K562 (cell line): Measurements from ENCODE around the gene TIMM17A. TPM values are rescaled to one million over a fixed set of nuclear protein-coding genes. Genes with fewer than 3 reads are reported as not detected.

Experiments used
- BRCA1 ChIP-seq, 2 experiments: fragments of 450-650 bp in 1 of 2; sonication (generic) in 1 of 2; formaldehyde crosslinking in 1 of 2; IDR thresholded peaks; 2 replicates each; pipeline versions ENCODE4 v1.5.0 to v1.6.1; 2017 to 2020; ENCODE audit warnings: mild to moderate bottlenecking in 1 of 2, missing genetic modification reagents in 1 of 2
- DACH1 ChIP-seq: fragments of 450-650 bp; IDR thresholded peaks from 2 replicates; pipeline ENCODE4 v1.6.1; 2018; ENCODE audit not compliant: partially characterized antibody
- EGR1 ChIP-seq: fragments of 450-650 bp; conservative IDR thresholded peaks from 2 replicates; pipeline ENCODE4 v1.6.1; 2017; ENCODE audit warnings: mild to moderate bottlenecking
- ESRRA ChIP-seq: fragments of 450-650 bp; IDR thresholded peaks from 2 replicates; pipeline ENCODE4 v1.6.1; 2014; ENCODE audit warnings: low read depth, mild to moderate bottlenecking, moderate library complexity, borderline replicate concordance
- LEF1 ChIP-seq: fragments of 450-650 bp; IDR thresholded peaks from 2 replicates; pipeline ENCODE4 v1.6.1; 2016; ENCODE audit warnings: mild to moderate bottlenecking
- MYC ChIP-seq, 2 experiments: fragments of 250-450 bp in 1 of 2; sonication (Bioruptor Pico) in 1 of 2; IDR thresholded peaks; 2 replicates each; pipeline versions ENCODE4 v1.5.1 to v1.6.1; 2012 to 2021; ENCODE audit warnings: low read depth in 2 of 2, borderline replicate concordance in 1 of 2, improper control_type of control experiment in 1 of 2, low read length in 1 of 2, mild to moderate bottlenecking in 1 of 2, moderate library complexity in 1 of 2
- NUFIP1 ChIP-seq: fragments of 450-650 bp; IDR thresholded peaks from 2 replicates; pipeline ENCODE4 v1.6.1; 2018; ENCODE audit not compliant: partially characterized antibody
- TAF15 ChIP-seq: fragments of 200-400 bp; formaldehyde crosslinking; IDR thresholded peaks from 2 replicates; pipeline ENCODE4 v1.6.1; 2017; ENCODE audit warnings: mild to moderate bottlenecking, low read depth, low read length, moderate library complexity
- ZNF280A ChIP-seq: fragments of 450-650 bp; IDR thresholded peaks from 2 replicates; pipeline ENCODE4 v1.6.1; 2018; ENCODE audit warnings: mild to moderate bottlenecking, low read depth; ENCODE audit not compliant: partially characterized antibody
- polyA plus RNA-seq, 8 experiments: library from polyadenylated mRNA; depleted of rRNA in 4 of 8; stranded (reverse) in 5 of 8; unstranded in 3 of 8; fragments of >200 nt; fragmentation: Nextera tagmentation in 2 of 8; fragmentation: Illumina TruSeq in 1 of 8; extraction: Ambion mirVana in 2 of 8; extraction: Trizol in 1 of 8; gene quantifications; 2 replicates each; pipeline versions ENCODE4 v1.2.1 to v1.2.3, GENCODE V29; 2011 to 2014; ENCODE audit warnings: inconsistent platforms in 1 of 8, missing spikeins in 1 of 8
- total RNA-seq, 7 experiments: library from RNA; depleted of rRNA in 6 of 7; stranded (reverse); fragments of >200 nt in 6 of 7; fragmentation: Illumina TruSeq in 2 of 7; extraction: Trizol in 2 of 7; gene quantifications; 2 replicates each; pipeline versions ENCODE4 v1.2.1 to v1.2.3, GENCODE V29; 2011 to 2021; ENCODE audit warnings: low replicate concordance in 1 of 7

Gene TIMM17A
- total and polyA plus RNA-seq, 9 of the 15 experiments (the other 6 are each of a cell fraction or from before 2014, with no cell fraction given), result 116 to 744 (median 180) TPM

- no peak for TF ChIP-seq BRCA1 (IDR thresholded peaks at IDR 0.05)
- no peak for TF ChIP-seq BRCA1 (CRISPR knock-in tag; IDR thresholded peaks at IDR 0.05)
- TF ChIP-seq ZNF280A, result no peak
- TF ChIP-seq ESRRA, result 0 out of 2 replicates have a peak, but pooled peaks have one; percentile 12
- no peak for TF ChIP-seq EGR1
- TF ChIP-seq DACH1, result no peak
- peak; percentile 63; the same call in 1 of the 2 replicates for TF ChIP-seq LEF1
- TF ChIP-seq NUFIP1, result peak; percentile 22
- no peak for TF ChIP-seq MYC (IDR thresholded peaks at IDR 0.05; ENCODE audit: low read depth, low read length)
- no peak for TF ChIP-seq MYC (CRISPR knock-in tag; IDR thresholded peaks at IDR 0.05; ENCODE audit: borderline replicate concordance, low read depth)
- no peak for TF ChIP-seq TAF15
- TF ChIP-seq, all 486 proteins: peak for 28
Measured at GRCh38 chr1:202017749-202018467, 62.6 kb downstream of the TIMM17A start (continued).
